SK-N-MC (cell line): Measurements from ENCODE around the gene GRIP2.

ENCODE experiments used
- EZH2 ChIP-seq: fragments of 200-600 bp; sonication (generic); IDR thresholded peaks from one replicate; pipeline ENCODE4 v1.6.1; 2017; ENCODE audit warnings: antibody characterized with exemption
- POLR2AphosphoS5 ChIP-seq: IDR thresholded peaks from 2 replicates; pipeline ENCODE4 v1.6.1; 2012; ENCODE audit warnings: mild to moderate bottlenecking, low read depth, low read length, borderline replicate concordance

GRCh38 chr3:14570089-14570488 lies 29.9 kb upstream of the GRIP2 start:
- TF ChIP-seq EZH2 (no peak), POLR2AphosphoS5 (no peak)
